Neural cell (in vitro differentiated cells): Measurements from ENCODE around the gene PLEKHF1. TPM values are rescaled to one million over a fixed set of nuclear protein-coding genes. Genes with fewer than 3 reads are reported as not detected.

Source experiments
- H2AFZ ChIP-seq: fragments of 200-600, 300-800 bp; sonication (generic), shearing (Covaris generic); 2 replicates; pipeline ENCODE4 v1.6.0; 2014; ENCODE audit warnings: low read depth, mild to moderate bottlenecking, antibody characterized with exemption, low read length, moderate library complexity
- H3F3A ChIP-seq: fragments of 200-600 bp; shearing (Covaris generic); 2 replicates; pipeline ENCODE4 v1.6.1; 2016; ENCODE audit warnings: mild to moderate bottlenecking, moderate library complexity, mixed read lengths, antibody characterized with exemption, low read length; ENCODE audit not compliant: insufficient read depth, poor library complexity, severe bottlenecking
- H3K27ac ChIP-seq: fragments of 200-600, 300-800 bp; sonication (generic), shearing (Covaris generic); 2 replicates; pipeline ENCODE4 v1.5.1; 2014; ENCODE audit warnings: mild to moderate bottlenecking, low read length, moderate library complexity
- H3K27me3 ChIP-seq: fragments of 300-800, 200-600 bp; sonication (generic), shearing (Covaris generic); 2 replicates; pipeline ENCODE4 v1.6.0; 2014; ENCODE audit warnings: mild to moderate bottlenecking, low read depth, low read length, moderate library complexity; ENCODE audit not compliant: insufficient read depth
- H3K36me3 ChIP-seq: fragments of 300-800, 200-600 bp; sonication (generic), shearing (Covaris generic); 2 replicates; pipeline ENCODE4 v1.5.1; 2014; ENCODE audit warnings: mild to moderate bottlenecking, antibody characterized with exemption, low read length, moderate library complexity; ENCODE audit not compliant: insufficient read depth
- H3K4me2 ChIP-seq: fragments of 300-800, 200-600 bp; sonication (generic), shearing (Covaris generic); 2 replicates; pipeline ENCODE4 v1.6.0; 2014; ENCODE audit warnings: mild to moderate bottlenecking, low read length
- H3K4me3 ChIP-seq: fragments of 300-800, 200-600 bp; sonication (generic), shearing (Covaris generic); 2 replicates; pipeline ENCODE4 v1.5.1; 2014; ENCODE audit warnings: mild to moderate bottlenecking, low read length, moderate library complexity
- H3K79me2 ChIP-seq: fragments of 200-600 bp; shearing (Covaris generic); replicated peaks from 2 replicates; pipeline ENCODE4 v1.6.0; 2014; ENCODE audit warnings: mild to moderate bottlenecking, low read length, moderate library complexity; ENCODE audit not compliant: insufficient read depth
- H3K9ac ChIP-seq: fragments of 300-800, 200-600 bp; sonication (generic), shearing (Covaris generic); 2 replicates; pipeline ENCODE4 v1.6.1; 2016; ENCODE audit warnings: mild to moderate bottlenecking, low read length, mixed read lengths
- H3K9me2 ChIP-seq: fragments of 200-600 bp; shearing (Covaris generic); 2 replicates; pipeline ENCODE4 v1.6.1; 2016; ENCODE audit warnings: mild to moderate bottlenecking, low read length, mixed read lengths; ENCODE audit not compliant: insufficient read depth
- H3K9me3 ChIP-seq: fragments of 200-600, 300-800 bp; sonication (generic), shearing (Covaris generic); 2 replicates; pipeline ENCODE4 v1.6.1; 2016; ENCODE audit warnings: mild to moderate bottlenecking, mixed run types, low read length, moderate library complexity, mixed read lengths
- H4K20me1 ChIP-seq: fragments of 200-600 bp; shearing (Covaris generic); 2 replicates; pipeline ENCODE4 v1.6.1; 2016; ENCODE audit warnings: mild to moderate bottlenecking, mixed run types; ENCODE audit not compliant: insufficient read depth
- CTCF ChIP-seq: fragments of 450-650 bp; IDR thresholded peaks from 2 replicates; pipeline ENCODE4 v1.5.1; 2014; ENCODE audit warnings: antibody characterized with exemption, mild to moderate bottlenecking, moderate library complexity; ENCODE audit not compliant: poor library complexity, severe bottlenecking
- EP300 ChIP-seq: fragments of 450-650 bp; conservative IDR thresholded peaks from 2 replicates; pipeline ENCODE4 v1.6.1; 2014; ENCODE audit warnings: antibody characterized with exemption, mild to moderate bottlenecking, moderate library complexity; ENCODE audit not compliant: poor library complexity, severe bottlenecking
- EZH2 ChIP-seq: fragments of 200-600, 300-800 bp; shearing (Covaris generic), sonication (generic); IDR thresholded peaks from 2 replicates; pipeline ENCODE4 v1.6.1; 2014; ENCODE audit warnings: antibody characterized with exemption, low read length, borderline replicate concordance, mild to moderate bottlenecking; ENCODE audit not compliant: insufficient read depth, poor library complexity, severe bottlenecking
- MXI1 ChIP-seq: fragments of 450-650 bp; conservative IDR thresholded peaks from 2 replicates; pipeline ENCODE4 v1.6.1; 2014; ENCODE audit warnings: antibody characterized with exemption, mild to moderate bottlenecking; ENCODE audit not compliant: poor library complexity, severe bottlenecking
- POLR2AphosphoS5 ChIP-seq: IDR thresholded peaks from 2 replicates; pipeline ENCODE4 v1.6.1; 2012
- RAD21 ChIP-seq: fragments of 450-650 bp; conservative IDR thresholded peaks from 2 replicates; pipeline ENCODE4 v1.6.1; 2014; ENCODE audit warnings: antibody characterized with exemption, mild to moderate bottlenecking, moderate library complexity
- REST ChIP-seq: IDR thresholded peaks from 2 replicates; pipeline ENCODE4 v1.6.1; 2012; ENCODE audit warnings: borderline replicate concordance
- SMC3 ChIP-seq: fragments of 450-650 bp; conservative IDR thresholded peaks from 2 replicates; pipeline ENCODE4 v1.6.1; 2014; ENCODE audit warnings: antibody characterized with exemption, mild to moderate bottlenecking, moderate library complexity; ENCODE audit not compliant: poor library complexity
- TAF1 ChIP-seq: IDR thresholded peaks from 2 replicates; pipeline ENCODE4 v1.6.1; 2012; ENCODE audit warnings: low read depth
- polyA plus RNA-seq: library from polyadenylated mRNA; depleted of rRNA; stranded (reverse); fragments of >200 nt; gene quantifications from 2 replicates; pipeline ENCODE4 v1.2.3, GENCODE V29; 2014

Gene PLEKHF1
- polyA plus RNA-seq, 1 donor from 2014 or later: not detected

- Histone ChIP-seq H2AFZ (no peak overlapping the region), H3K4me3 (no peak overlapping the region), H3K27ac (no peak overlapping the region), H4K20me1 (no peaks in the 10 kb centered on the region), H3K9me3 (no peaks in the 10 kb centered on the region), H3K4me2 (no peak overlapping the region), H3K9ac (no peak overlapping the region), H3K27me3 (no peaks in the 10 kb centered on the region), H3K36me3 (no peaks in the 10 kb centered on the region), H3K9me2 (no peaks in the 10 kb centered on the region), H3K79me2 (no peaks in the 10 kb centered on the region), H3F3A (no peaks in the 10 kb centered on the region)
- TF ChIP-seq EZH2 (no peak), REST (no peak), CTCF (no peak), EP300 (no peak), TAF1 (no peak), MXI1 (no peak), SMC3 (no peak), RAD21 (no peak), POLR2AphosphoS5 (no peak)
These were observed 15.7 kb downstream of the PLEKHF1 start for GRCh38 chr19:29680937-29681336.

GRCh38 chr19:29681422-29682235 lies 16.4 kb downstream of the PLEKHF1 start:
- Histone ChIP-seq H2AFZ (no peak overlapping the region), H3K9me3 (no peaks in the 10 kb centered on the region), H3K27me3 (no peaks in the 10 kb centered on the region), H4K20me1 (no peaks in the 10 kb centered on the region), H3K4me3 (no peak overlapping the region), H3K9ac (no peak overlapping the region), H3K79me2 (no peaks in the 10 kb centered on the region), H3F3A (no peaks in the 10 kb centered on the region), H3K4me2 (no peak overlapping the region), H3K27ac (no peak overlapping the region), H3K36me3 (no peaks in the 10 kb centered on the region), H3K9me2 (no peaks in the 10 kb centered on the region)
- TF ChIP-seq CTCF (no peak), EP300 (no peak), MXI1 (no peak), SMC3 (no peak), EZH2 (no peak), RAD21 (no peak), POLR2AphosphoS5 (no peak), REST (no peak), TAF1 (no peak)
